Brain pericyte (primary cell): ENCODE measurements around the gene SOST.

Experiments
- DNase-seq: peaks from one replicate; pipeline ENCODE4 v3.0.0-alpha.2; 2012; ENCODE audit warnings: low read depth, low spot score

The SOST gene

GRCh38 chr17:43741636-43742035 lies 17.0 kb downstream of the SOST start:
- DNase-seq, result no peak

- DNase-seq, result no peak
These were observed 18.1 kb downstream of the SOST start for GRCh38 chr17:43740541-43740940.

DNA sequence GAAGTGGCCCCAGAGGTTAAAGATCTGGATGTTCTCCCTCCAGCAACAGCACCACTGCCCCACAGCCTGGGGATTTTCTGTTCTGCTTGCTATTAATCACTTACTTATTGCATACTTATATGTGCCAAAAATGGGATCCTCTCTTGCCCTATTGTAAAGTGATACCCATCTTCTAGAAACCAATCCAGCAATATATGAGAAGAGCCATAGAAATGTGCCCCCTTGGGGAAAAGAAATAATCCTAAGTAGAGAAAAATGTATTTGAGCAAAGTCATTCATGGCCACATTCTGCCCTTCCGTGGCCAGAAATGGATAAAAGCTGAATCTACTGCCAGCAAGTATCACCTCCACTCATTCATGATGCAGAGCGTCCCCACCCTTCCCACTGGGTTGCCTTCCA lies 20.9 kb downstream of the SOST start:
- DNase-seq, result no peak

- no peak for DNase-seq
These were observed 22.2 kb downstream of the SOST start for GRCh38 chr17:43736389-43736788.

- DNase-seq, result no peak
These were observed 24.2 kb downstream of the SOST start for GRCh38 chr17:43734376-43734775.

GRCh38 chr17:43733956-43734355 lies 24.6 kb downstream of the SOST start:
- DNase-seq, result no peak

DNA sequence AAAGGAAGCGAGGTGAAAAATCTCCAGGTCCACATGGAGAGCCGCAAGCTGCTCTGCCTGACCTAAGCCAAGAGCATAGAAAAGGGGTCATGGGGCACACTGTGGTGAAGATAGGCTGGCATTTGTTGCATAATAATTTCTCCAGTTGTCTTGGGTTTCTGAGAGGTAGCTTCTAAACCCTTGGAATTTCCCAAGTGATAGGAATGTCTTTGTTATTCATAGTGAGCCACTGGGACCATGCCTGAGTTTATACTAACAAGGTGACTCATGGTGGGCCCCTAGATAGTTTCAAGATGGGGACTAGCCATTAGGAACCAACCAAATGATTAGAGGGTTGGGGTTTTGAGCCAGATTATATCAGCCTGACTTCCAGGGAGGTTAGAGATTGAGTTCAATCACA lies 25.6 kb downstream of the SOST start:
- DNase-seq, result no peak

- DNase-seq, result no peak
These were observed 30.5 kb downstream of the SOST start for GRCh38 chr17:43728081-43728480.

GRCh38 chr17:43723697-43724359 lies 34.8 kb downstream of the SOST start:
- DNase-seq, result no peak

GRCh38 chr17:43722870-43723665 lies 35.5 kb downstream of the SOST start:
- DNase-seq, result no peak

DNA sequence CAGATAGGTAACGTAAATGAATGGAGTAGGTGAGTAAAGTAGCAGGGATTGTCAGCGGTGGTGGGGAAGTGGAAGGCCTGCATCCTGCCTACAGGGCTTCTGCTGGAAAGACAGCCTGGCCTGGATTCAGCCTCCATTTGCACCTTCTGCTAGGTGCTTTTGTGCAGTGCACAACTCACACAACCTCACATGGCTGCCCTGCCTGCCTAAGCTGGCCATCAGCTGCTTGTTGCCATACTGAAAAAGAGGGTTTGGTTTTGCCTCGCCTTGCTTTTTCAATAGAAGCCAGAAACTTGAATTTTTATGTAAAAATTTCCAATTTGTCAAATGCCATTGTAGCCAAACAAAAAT lies 36.3 kb downstream of the SOST start:
- DNase-seq, result no peak

DNA sequence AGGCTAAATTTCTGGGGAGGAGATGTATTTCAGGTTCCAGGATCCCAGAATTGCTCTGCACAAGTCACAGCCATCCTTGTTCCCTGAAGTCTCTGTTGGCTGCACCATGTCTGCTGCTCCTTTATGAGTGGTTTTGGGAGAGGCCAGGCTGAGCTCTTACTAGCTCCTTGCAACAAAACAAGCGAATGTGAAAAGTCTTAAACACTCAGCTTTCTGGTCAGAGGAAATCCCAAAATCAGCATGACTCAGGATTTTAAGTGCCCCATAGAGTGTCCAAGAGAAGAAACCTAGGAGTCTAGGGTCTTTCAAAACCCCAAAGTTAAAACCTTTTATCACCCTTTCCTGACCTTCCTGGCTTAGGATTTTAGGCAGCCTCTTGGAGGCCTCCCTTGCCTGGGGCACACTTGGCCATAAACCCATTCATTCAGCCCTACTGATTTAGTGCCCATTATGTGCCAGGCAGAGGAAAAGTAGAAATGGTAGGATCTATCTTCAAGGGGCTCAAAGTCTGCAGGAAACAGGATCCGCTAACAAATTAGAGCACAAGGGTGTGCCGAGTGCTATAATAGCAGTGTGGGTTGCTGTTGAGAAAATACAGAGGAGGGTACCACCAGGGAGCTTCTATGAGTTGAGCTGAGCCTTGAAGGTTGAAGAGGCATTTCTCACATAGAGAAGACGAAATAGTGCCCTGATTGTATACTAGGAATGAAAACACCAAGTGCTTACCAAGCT lies 36.9 kb downstream of the SOST start:
- no peak for DNase-seq

GRCh38 chr17:43720311-43721060 lies 38.1 kb downstream of the SOST start:
- DNase-seq, result no peak

GRCh38 chr17:43719578-43719977 lies 39.0 kb downstream of the SOST start:
- DNase-seq, result no peak

GRCh38 chr17:43718544-43718943 lies 40.0 kb downstream of the SOST start:
- no peak for DNase-seq

- no peak for DNase-seq
These were observed 40.7 kb downstream of the SOST start for GRCh38 chr17:43717913-43718312.

GRCh38 chr17:43714465-43715149 lies 44.0 kb downstream of the SOST start:
- DNase-seq, result no peak

DNA sequence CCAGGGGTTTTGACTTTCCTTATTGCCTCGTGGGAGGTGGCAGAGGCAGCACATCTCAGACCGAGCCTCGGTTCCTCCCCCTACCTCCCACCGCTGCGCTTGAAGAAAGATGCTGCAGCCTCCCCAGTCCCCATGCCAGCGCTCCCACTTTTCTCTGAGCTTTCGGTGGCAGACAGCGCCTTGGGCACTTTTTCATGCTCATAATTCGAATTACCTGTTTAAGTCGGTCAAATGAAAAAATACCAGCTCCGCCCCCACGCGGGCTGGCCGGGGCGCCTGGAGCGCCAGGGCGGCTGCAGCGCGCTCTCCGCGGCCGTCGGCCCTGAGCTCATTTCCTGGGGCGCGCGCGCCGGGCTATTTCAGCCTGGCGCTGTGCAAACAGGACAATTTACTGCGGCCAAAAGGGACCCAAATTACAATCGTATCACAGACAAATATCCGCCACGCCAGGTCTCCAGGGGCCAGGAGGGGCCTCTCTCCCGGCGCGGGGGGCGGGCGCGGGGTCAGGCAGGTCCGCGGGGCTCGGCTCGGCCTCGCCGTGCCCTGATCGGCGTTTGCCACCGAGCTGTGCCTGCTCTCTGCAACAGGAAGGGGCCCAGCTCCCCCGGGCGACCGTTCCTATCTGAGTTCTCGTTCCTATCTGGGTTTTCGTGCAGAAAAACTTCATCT lies 45.0 kb downstream of the SOST start:
- DNase-seq, result no peak

DNA sequence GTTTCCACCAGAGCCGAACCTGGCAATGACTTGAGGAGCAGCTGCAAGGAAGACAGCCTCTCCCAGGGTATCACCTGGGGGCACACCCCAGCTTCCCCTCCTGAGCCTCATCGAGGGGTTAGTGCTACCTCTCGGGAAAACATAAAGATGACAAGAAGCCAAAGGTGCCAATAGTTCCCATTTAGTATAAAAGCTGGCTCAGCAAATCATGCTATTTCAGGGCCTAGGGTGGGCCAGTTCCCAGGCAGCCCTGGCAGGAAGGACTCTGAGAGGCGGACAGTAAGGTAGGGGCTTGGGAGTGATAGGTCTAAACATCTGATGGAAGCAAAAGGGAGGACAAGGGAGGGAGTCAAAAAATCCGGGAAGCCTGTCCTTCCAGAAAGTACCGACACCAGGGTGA lies 46.2 kb downstream of the SOST start:
- no peak for DNase-seq

DNA sequence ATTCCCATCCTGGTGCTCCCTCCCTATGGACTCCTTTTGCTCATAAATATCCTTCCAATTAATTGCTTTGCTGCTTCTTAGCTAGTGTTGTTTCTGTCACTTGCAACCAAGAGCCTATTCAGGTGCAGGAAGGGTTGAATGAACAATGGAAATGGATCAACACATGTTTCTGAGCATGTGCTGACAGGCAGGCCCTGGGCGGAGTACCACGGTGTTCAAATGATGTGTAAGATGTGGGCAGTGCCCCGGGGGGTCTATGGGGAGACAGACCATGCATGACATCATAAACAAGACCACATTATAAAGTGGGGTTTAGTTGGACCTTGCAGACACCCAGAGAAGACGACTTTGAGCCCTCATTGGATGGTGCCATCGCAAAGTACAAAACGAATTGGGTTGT lies 48.5 kb downstream of the SOST start:
- no peak for DNase-seq

GRCh38 chr17:43709210-43709609 lies 49.4 kb downstream of the SOST start:
- no peak for DNase-seq
